ENCODE measurements around the gene OPN1SW. TPM values are rescaled to one million over a fixed set of nuclear protein-coding genes. Genes with fewer than 3 reads are reported as not detected.
A peak's percentile ranks its signal among the peaks of the same experiment; 100 is the strongest.

The OPN1SW gene
- total RNA-seq, 1 donor from 2014 or later: not detected

GRCh38 chr7:128759242-128759641 lies 16.4 kb downstream of the OPN1SW start:
- DNase-seq (ENCODE audit: low spot score): no peak

- no peak for DNase-seq (ENCODE audit: low spot score)
These were observed 17.0 kb downstream of the OPN1SW start for GRCh38 chr7:128758553-128758952.

DNA sequence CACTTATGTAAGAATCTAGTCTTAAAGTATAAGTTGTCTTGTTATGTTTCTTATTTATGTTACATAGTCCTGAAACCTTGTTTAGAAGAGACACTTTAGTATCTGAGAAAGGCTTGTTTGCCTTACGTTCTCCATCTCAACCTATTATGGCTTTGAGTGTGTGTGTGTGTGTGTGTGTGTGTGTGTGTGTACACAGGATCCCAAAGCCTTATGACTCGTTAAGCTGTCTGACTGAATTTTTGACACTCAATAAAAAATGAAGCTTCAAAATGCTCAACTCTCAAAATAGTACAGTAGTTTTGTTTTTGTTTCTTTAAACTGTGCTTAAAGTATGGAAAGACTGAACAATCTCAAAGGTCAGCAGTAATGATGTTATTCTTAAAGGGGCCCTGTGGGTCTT lies 18.4 kb downstream of the OPN1SW start:
- no peak for DNase-seq (ENCODE audit: low spot score)

DNA sequence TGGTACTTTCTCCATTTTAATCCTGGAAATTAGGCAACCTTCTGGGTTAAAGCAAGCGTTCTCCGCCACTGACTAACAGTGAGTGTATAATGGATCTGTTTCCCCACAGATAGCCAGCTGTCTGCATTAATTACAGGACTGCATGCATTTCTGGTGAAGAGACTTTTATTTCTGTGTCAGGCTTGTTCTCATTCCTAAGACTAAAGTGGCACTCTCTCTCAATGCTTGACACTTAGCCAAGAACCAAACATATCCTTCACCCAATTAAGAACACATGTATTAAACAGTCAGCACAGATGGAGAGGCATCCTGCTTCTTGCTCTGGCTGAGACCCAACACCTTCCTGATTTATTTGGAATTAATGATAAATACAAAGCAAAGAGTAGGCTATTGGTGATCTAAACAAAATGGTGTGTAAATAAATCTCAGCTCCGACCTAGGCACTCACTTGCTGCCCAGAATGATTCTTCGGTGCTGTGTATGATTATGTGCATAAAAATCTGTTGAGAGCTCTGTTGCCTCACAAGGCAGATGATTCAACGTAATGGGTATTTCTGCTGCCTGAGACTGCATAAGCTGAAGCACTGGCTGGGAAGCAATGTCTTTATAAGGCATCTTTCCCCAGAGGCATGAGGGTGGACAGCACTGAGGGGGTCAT lies 19.6 kb downstream of the OPN1SW start:
- no peak for DNase-seq (ENCODE audit: low spot score)

- DNase-seq (ENCODE audit: low spot score): no peak
These were observed 20.3 kb downstream of the OPN1SW start for GRCh38 chr7:128755075-128755818.

- no peak for DNase-seq (ENCODE audit: low spot score)
These were observed 23.3 kb downstream of the OPN1SW start for GRCh38 chr7:128752251-128752650.

DNA sequence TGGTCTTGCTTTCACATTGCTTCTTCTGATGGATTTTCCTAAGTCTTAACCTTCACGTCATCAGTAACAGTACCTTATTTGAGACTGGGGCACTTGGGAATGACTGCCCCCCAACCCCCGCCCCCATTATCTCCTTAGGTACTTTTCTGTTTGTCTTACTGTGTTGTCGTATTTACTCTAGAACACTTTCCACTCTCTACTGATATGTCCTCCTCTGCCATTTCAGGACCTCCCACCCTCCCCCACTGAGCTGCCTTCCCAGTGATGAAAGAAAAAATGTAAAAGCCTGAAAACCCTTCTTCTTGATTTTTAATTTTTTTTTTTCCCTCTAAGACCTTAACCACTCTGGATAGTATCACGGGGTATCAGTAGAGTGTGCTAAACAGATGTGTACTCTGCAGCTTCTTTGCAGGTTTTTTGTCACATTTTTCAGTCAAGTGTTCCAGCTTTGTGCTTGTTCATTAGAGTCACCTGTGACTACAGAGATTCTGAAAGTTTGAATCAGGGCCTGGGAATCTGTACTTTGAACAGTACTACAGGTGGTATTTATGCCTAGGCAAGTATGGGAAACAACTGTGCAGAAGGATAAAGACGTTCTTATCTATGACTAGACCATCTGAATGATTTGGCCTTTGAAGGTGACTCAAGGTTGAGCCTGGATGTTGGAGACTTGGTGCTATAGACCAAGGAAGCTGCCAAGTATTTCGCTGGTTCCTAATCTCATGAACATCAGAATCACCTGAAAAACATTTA lies 28.1 kb downstream of the OPN1SW start:
- no peak for DNase-seq (ENCODE audit: low spot score)

GRCh38 chr7:128745706-128746105 lies 29.9 kb downstream of the OPN1SW start:
- no peak for DNase-seq (ENCODE audit: low spot score)

DNA sequence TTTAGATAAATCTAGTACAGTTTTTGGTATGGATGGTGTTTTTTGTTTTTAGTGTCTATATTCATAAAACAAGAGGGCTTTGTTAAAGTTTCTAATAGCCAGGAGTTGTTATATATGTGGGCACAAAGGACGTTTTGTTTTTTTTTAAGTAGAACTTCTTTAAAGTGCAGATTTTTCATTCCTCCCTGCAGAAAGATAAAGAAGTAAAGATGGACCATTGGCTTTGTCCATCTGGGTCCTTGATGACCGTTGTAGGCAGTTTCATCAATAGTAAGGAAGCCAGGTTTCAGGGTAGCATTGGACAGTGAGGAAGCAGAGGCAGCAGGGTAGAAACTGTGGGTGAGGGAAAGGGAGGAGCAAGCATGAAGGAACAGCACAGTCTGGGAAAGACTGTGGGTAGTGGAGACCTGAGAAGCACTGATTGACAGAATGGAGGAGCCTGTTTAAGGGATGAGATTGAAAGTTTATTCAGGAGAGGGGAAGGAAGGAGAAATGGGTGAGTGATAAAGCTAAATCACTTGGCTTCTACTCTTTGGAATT lies 31.2 kb downstream of the OPN1SW start:
- DNase-seq (ENCODE audit: low spot score): no peak

DNA sequence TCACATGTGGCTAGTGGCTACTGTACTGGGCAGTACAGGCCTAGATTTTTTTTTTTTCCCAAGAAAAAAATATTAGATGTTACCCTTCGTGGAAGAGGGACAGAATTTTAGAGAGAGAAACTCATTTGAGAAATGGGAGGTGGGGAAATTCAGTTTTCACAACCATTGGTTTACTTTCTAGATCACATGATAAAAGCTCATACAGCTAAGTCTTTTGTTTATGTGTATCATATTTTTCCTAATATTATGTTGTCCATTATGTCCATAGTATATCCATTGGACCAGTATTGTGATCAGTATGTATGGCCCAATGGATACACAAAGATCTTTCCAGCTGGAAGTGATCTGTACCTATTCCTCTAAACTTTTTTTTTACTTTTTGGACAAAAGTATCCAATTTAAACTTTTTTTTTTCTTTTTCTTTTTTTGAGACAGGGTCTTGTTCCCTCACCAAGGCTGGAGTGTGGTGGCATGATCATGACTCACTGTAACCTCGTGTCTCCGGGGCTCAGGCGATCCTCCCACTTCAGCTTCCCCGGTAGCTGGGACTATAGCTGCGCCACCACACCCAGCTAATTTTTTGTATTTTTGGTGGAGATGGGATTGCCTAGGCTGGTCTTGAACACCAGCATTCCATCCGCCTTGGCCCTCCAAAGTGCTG lies 32.4 kb downstream of the OPN1SW start:
- DNase-seq (ENCODE audit: low spot score): no peak

DNA sequence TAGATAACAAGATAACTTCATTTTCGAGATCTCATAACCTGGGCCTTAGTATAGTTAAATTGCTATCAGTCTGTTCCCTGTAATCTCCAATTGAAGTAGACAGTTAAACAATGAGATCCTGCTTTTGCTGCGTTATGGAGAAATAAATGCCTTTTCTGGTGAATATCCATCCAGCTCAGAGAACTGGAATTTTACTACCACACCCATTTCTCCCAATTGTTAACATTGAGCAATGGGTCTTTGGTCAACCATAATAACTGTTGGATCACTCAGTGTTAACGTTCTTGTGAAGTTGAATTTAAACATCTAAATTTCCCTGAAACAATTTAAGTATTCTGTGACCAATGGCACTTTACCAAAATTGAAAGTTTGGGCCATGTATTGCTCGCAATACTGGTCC lies 33.4 kb downstream of the OPN1SW start:
- no peak for DNase-seq (ENCODE audit: low spot score)

DNA sequence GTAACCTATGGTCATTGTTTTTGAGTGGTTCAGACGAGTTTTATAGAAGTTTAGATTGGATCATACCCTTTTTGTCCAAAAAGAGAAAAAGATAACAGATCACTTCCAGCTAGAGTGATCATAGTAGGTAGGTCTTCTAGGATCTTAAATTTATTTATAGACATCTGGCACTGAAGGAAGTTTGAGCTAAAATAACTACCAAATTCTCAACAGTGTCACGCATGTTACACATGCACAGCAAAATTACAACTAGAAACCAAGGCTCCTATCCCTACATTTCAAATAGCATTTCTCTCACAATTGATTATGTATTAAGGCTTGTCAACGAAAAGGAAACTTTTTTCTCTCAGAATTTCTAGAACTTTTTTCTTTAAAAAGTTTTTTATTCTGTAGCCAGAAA lies 34.1 kb downstream of the OPN1SW start:
- no peak for DNase-seq (ENCODE audit: low spot score)

- peak; percentile 40 for DNase-seq (ENCODE audit: low spot score)
These were observed 34.6 kb downstream of the OPN1SW start for GRCh38 chr7:128740996-128741395.

GRCh38 chr7:128739990-128740682 lies 35.5 kb downstream of the OPN1SW start:
- no peak for DNase-seq (ENCODE audit: low spot score)

- DNase-seq (ENCODE audit: low spot score): peak; percentile 99
These were observed 36.3 kb downstream of the OPN1SW start, which contains the start of gene CALU for GRCh38 chr7:128739048-128739962. Gene CALU, plus strand, starts transcription at chr7:128739359. Its CDS starts 9,225 bp downstream, at chr7:128748584.

DNA sequence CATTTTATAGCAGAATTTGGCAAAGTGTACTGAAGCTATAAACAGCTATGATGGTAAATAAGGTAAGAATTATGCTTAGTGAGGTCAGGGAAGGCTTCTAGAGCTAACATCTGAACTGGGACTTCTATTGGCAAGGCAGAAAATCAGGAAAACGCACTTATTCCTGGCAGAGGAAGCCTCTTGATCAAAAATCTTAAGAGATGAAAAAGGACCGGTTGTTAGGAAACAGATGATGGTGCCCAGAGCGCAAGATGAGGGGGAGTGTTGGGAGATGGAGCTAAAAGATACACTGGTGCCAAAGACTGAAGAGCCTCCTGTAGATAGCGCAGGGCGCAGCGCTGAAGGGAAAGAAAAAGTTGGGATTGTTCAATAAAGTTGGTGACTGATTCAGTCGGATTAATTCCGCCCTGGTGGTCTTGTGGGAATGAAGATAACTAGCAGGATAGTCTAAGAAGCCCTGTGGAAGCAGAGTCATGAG lies 37.0 kb downstream of the OPN1SW start:
- no peak for DNase-seq (ENCODE audit: low spot score)

DNA sequence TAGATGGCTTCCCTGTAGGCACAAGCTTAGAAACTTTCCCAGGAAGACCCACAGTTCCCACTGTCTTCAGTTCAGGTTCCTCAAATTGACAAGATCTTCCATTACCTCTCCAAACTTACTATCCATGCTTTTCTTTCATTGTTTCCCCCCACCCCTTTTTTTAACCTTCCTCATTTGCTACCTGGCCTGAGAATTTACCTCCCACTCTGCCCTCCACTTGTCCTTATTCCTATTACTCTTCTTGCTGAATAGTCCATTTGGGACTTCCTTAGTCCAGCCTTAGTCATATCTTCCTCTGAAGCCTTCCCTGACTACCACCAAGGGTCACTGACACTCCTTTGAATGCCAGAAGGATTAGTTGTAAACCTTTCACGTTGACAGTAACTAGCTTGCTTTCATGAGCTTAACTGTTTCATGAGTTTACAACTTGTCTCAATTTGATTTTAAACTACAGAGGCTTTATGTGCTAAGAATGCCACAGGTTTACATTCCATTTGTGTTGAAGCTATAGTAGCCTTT lies 37.7 kb downstream of the OPN1SW start:
- DNase-seq (ENCODE audit: low spot score): peak; percentile 38

DNA sequence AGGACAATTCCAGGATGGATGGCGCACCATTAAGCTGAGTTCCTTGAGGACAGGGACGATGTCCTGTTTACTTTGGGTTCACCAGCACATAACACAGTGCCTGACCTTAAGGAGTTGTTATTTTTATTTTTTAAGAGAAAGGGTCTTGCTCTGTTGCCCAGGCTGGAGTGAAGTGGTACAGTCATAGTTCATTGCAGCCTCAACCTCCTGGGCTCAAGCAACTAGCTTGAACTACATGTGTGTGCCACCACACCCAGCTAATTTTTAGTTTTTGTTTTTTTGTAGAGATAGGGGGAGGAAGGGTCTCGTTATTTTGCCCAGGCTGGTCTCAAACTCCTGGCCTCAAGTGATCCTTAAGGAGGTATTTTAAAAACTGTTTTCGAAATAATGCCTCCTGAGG lies 38.2 kb downstream of the OPN1SW start:
- DNase-seq (ENCODE audit: low spot score): no peak

- DNase-seq (ENCODE audit: low spot score): no peak
These were observed 40.2 kb downstream of the OPN1SW start for GRCh38 chr7:128735436-128735835.

DNA sequence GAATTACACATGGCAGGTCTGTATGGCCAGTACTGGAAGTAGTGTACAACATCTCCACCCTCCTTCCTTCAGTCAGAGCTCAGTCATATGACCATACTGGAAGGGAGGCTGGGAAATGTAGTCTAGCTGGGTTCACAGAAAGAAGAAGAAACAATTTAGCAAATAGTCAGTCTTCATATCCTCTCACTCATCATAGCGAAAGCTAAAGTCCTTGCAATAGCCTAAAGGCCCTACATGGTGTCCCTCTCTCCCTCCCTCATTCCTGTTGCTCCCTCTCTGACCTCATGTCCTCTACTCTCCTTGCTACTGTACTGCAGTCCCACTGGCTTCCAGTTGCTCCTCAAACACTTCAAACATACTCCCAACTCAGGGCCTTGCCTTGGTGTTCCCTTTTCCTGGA lies 40.7 kb downstream of the OPN1SW start:
- no peak for DNase-seq (ENCODE audit: low spot score)

All from umbilical cord (tissue), 2 donors.